ENCODE measurements around the gene IMPDH2.

Gene IMPDH2

DNA sequence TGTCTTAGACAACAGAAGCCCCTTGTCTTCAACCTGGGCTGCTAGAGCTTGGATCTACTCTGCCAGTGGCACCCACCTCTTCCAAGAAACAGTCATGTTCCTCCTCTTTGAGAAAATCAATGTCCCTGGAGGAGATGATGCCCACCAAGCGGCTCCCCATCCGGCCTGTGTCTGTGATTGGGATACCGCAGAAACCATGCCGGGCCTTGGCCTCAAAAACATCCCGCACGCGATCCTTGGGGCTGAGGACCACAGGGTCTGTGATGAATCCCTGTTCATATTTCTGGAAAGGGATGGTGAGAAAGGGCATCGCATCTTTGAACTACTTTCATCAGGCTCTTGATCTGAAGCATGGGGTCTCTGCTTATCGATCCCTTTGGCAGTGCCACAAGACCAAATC, 1.6 kb downstream of the IMPDH2 start:
- no peak overlapping the region; the same call in 1 of the 2 replicates for H3K4me3 ChIP-seq (ENCODE audit: low read depth, low read length)
- DNase-seq (ENCODE audit: low read depth): no peak
- TF ChIP-seq, protein P1, sequence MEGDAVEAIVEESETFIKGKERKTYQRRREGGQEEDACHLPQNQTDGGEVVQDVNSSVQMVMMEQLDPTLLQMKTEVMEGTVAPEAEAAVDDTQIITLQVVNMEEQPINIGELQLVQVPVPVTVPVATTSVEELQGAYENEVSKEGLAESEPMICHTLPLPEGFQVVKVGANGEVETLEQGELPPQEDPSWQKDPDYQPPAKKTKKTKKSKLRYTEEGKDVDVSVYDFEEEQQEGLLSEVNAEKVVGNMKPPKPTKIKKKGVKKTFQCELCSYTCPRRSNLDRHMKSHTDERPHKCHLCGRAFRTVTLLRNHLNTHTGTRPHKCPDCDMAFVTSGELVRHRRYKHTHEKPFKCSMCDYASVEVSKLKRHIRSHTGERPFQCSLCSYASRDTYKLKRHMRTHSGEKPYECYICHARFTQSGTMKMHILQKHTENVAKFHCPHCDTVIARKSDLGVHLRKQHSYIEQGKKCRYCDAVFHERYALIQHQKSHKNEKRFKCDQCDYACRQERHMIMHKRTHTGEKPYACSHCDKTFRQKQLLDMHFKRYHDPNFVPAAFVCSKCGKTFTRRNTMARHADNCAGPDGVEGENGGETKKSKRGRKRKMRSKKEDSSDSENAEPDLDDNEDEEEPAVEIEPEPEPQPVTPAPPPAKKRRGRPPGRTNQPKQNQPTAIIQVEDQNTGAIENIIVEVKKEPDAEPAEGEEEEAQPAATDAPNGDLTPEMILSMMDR (IDR thresholded peaks at IDR 0.05; ENCODE audit: low read depth, low read length, missing control alignments): no peak

DNA sequence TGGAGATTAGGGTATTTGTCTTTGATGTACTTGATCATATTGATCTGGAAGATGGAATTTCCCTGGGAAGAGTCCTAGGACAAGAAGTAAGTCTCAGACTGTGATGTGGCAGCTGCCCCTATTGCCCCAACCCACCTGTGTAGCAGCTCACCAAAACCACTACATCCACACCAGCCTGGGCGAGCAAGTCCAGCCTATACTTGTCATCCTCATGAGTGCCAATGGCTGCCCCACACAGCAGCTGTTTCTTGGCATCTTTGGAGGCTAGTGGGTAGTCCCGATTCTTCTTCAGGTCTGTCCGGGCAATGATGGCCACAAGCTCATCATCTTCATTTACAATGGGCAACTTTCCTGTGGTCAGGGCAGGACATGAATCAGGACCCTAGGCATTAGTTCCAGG, 2.7 kb downstream of the IMPDH2 start:
- DNase-seq (ENCODE audit: low read depth): no peak
- H3K4me3 ChIP-seq (ENCODE audit: low read depth, low read length): no peak overlapping the region
- TF ChIP-seq, protein P1 (IDR thresholded peaks at IDR 0.05; ENCODE audit: low read depth, low read length, missing control alignments): no peak

DNA sequence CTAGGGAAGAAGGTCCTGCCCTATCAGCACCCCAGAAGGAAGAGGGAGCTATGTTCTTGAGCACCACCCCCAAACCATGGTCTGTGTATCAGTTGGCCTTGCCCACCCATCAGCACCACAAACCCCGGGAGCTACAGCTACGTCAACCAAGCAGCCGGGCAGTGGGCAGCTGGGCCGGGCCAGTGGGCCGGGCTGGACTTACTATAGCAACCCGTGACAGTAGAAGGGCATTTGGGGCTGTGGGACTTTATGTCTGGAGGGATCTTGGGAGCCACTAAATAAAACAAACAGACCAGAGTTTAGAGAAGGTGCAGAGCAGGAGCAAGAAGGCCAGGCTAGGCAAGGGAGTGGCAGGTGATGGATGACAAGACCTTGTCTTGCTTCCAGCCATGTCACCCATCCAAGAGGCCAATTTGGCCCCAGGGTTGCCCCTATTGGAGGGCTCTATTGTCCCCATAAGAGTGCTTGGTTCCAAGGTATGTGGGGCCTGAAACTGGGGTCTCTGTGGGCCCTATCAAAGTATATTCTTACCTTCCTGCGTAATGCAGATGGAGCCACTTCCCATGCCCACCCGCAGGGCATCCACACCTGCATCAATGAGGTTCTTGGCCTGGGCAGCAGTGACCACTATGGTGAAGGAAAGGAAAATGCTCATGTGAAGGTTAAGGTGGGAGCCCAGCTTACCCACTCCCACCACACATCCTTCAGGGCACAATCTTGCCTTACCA, 3.2 kb downstream of the IMPDH2 start:
- TF ChIP-seq, protein P1 (IDR thresholded peaks at IDR 0.05; ENCODE audit: low read depth, low read length, missing control alignments): no peak
- no peak for DNase-seq (ENCODE audit: low read depth)
- no peak overlapping the region for H3K4me3 ChIP-seq (ENCODE audit: low read depth, low read length)

DNA sequence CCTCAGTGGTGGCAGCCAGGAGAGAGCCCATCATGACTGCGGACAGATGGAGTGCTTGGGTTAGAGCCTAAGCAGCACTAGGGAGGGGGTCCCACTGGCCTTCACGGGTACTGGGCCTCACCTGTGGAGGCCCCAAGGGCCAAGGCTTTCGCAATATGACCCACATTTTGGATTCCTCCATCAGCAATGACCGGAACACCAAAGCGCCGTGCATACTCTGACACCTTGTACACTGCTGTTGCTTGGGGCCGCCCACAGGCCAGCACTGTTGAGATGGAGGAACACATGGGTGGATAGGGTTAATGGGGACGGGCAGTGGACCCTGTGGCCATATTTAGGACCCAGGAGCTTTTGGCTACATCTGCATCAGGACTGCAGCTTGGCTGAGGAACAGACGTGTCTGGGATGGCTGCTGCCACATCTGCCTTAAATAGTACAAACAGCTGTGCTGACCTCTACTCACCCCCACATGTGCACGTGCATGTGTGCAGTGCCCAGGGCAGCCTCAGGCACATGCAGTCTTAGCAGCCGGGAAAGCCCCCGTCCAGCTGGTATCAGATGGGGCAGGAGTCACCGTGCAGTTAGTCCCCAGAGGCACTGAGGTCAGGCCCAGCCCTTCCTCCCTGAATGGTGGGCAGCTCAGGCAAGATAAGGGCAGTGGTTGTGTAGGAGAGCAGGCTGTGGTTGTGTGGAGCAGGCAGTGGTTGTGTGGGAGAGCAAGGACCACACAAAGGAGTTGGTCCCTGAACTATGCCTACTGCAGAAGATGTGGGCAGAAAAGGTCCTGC, 4.0 kb downstream of the IMPDH2 start:
- TF ChIP-seq, protein P1 (IDR thresholded peaks at IDR 0.05; ENCODE audit: low read depth, low read length, missing control alignments): no peak
- DNase-seq (ENCODE audit: low read depth): no peak
- H3K4me3 ChIP-seq (ENCODE audit: low read depth, low read length): no peak overlapping the region

DNA sequence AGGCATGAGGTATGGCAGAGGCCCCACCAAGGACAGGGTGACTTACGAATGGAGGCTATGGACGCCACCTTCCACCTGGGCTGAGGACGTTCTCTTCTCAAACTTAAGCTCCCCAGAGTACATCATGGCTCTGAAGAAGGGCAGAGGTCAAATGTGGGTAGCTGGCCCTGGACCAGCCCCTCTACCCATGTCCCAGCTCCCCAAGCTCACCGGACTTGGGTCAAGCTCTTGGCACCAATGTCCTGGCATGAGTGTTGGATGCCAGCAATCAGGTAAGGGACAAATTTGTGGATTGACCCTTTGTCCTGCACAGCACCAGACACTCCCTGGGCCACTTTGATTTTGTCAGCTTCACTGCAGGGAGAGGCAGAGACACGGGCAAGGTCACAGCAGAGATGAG, 4.7 kb downstream of the IMPDH2 start:
- DNase-seq (ENCODE audit: low read depth): no peak
- TF ChIP-seq, protein P1 (IDR thresholded peaks at IDR 0.05; ENCODE audit: low read depth, low read length, missing control alignments): no peak
- no peak overlapping the region for H3K4me3 ChIP-seq (ENCODE audit: low read depth, low read length)

DNA sequence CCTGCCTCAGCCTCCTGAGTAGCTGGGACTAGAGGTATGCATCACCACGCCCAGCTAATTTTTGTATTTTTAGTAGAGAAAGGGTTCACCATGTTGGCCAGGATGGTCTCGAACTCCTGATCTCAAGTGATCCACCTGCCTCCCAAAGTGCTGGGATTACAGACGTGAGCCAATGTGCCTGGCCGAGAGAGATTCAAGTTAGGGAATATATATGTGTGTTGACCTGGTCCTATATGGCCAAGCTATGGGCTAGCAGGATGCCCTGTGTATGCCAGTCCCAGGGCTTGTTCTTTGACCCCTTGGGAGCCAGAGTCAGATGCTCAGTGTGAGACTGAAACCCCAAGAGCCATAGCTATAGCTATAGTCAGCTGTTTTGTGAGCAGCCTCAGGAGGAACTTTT, 5.4 kb downstream of the IMPDH2 start:
- no peak for DNase-seq (ENCODE audit: low read depth)
- no peak overlapping the region for H3K4me3 ChIP-seq (ENCODE audit: low read depth, low read length)
- TF ChIP-seq, protein P1 (IDR thresholded peaks at IDR 0.05; ENCODE audit: low read depth, low read length, missing control alignments): no peak
